BLaER1 treated with 17β-estradiol and CSF1 and Interleukin-3, amounts not matched to agents 10 nM and 100 nM (cell line): Measurements from ENCODE around the gene LEFTY2.
A peak's percentile ranks its signal among the peaks of the same experiment; 100 is the strongest.
"Not testable (repeated sequence)": the region's sequence is repeated elsewhere in the genome, so short reads cannot be mapped to it uniquely, and the experiment has no call there.

Experiments
- H3K27ac ChIP-seq, 11 experiments: shearing (Covaris generic); formaldehyde crosslinking; 2 replicates each; pipeline ENCODE4 v1.8.1; 2022
- H3K27me3 ChIP-seq, 11 experiments: shearing (Covaris generic); formaldehyde crosslinking; 2 replicates each; pipeline ENCODE4 v1.8.1; 2022
- H3K36me3 ChIP-seq, 11 experiments: shearing (Covaris generic); formaldehyde crosslinking; 2 replicates each; pipeline ENCODE4 v1.8.1; 2022
- H3K4me1 ChIP-seq, 10 experiments: shearing (Covaris generic); formaldehyde crosslinking; 2 replicates each; pipeline ENCODE4 v1.8.1; 2022
- H3K4me2 ChIP-seq, 11 experiments: shearing (Covaris generic); formaldehyde crosslinking; 2 replicates each; pipeline ENCODE4 v1.8.1; 2022
- H3K4me3 ChIP-seq, 10 experiments: shearing (Covaris generic); formaldehyde crosslinking; 2 replicates each; pipeline ENCODE4 v1.8.1; 2022
- H3K9ac ChIP-seq, 11 experiments: shearing (Covaris generic); formaldehyde crosslinking; 2 replicates each; pipeline ENCODE4 v1.8.1; 2022
- H3K9me3 ChIP-seq, 11 experiments: shearing (Covaris generic); formaldehyde crosslinking; replicated peaks in 1 of 11; 2 replicates each; pipeline ENCODE4 v1.8.1; 2022
- H4K20me1 ChIP-seq, 11 experiments: shearing (Covaris generic); formaldehyde crosslinking; 2 replicates each; pipeline ENCODE4 v1.8.1; 2022
- Cebpa-rat ChIP-seq, 11 experiments: shearing (Covaris generic); IDR thresholded peaks; 2 replicates each; pipeline ENCODE4 v1.8.1; 2022

Gene LEFTY2

GRCh38 chr1:225937048-225937968 is 3.7 kb downstream of the LEFTY2 start:
- Histone ChIP-seq H3K4me1 (peaks cover 6 to 34% (median 18%) of the 10 kb centered on the region in 10 experiments; a peak in 15 of 20 replicates), H3K27ac (no peak overlapping the region), H3K36me3 (no peaks in the 10 kb centered on the region), H3K27me3 (no peaks in the 10 kb centered on the region), H3K9ac (peak overlapping the region in 3 of 11 experiments; percentile 11 to 19 (median 15); a peak in 2 of 22 replicates), H3K9me3 (no peaks in the 10 kb centered on the region), H3K4me3 (no peak overlapping the region), H4K20me1 (no peaks in the 10 kb centered on the region), H3K4me2 (peak overlapping the region in 8 of 11 experiments; percentile 1 to 56 (median 38); a peak in 12 of 22 replicates)
- TF ChIP-seq Cebpa-rat (IDR thresholded peaks at IDR 0.05), result no peak

DNA sequence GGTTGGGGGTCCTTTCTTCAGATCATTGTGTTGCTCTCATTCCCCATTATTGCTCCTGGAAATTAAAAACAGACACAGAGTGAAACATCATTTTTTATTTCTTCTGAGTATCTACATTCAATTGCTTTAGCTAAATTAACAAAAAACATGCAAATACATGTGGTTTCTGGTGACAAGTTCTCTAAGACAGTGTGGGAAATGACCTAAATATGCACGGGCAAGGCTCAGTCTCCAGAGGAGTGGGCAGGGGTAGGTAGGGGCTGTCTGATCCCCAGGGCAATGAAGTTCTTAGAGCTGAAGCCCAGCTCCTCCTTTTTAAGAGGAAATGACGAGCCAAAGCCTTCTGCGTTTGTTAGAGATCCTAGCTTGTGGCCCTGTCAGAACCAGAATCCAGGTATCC is 4.5 kb downstream of the LEFTY2 start:
- Histone ChIP-seq H3K4me1 (peaks cover 6 to 26% (median 16%) of the 10 kb centered on the region in 10 experiments; a peak in 15 of 20 replicates), H3K36me3 (no peaks in the 10 kb centered on the region), H3K4me2 (peak overlapping the region in 8 of 11 experiments; percentile 1 to 56 (median 38); a peak in 13 of 22 replicates), H3K9ac (peak overlapping the region in 4 of 11 experiments; percentile 11 to 41 (median 17); a peak in 2 of 22 replicates), H4K20me1 (no peaks in the 10 kb centered on the region), H3K4me3 (no peak overlapping the region), H3K9me3 (no peaks in the 10 kb centered on the region), H3K27ac (no peak overlapping the region), H3K27me3 (no peaks in the 10 kb centered on the region)
- no peak for TF ChIP-seq Cebpa-rat (IDR thresholded peaks at IDR 0.05)

GRCh38 chr1:225936086-225936485 is 4.9 kb downstream of the LEFTY2 start:
- H3K36me3 ChIP-seq, H3K4me3 ChIP-seq, H3K9ac ChIP-seq, H3K9me3 ChIP-seq, H3K27me3 ChIP-seq, H4K20me1 ChIP-seq, H3K27ac ChIP-seq: not testable (repeated sequence)
- Histone ChIP-seq H3K4me2 (peak overlapping the region in 7 of 11 experiments; percentile 22 to 56 (median 44); a peak in 9 of 22 replicates), H3K4me1 (peaks cover 6 to 23% (median 14%) of the 10 kb centered on the region in 10 experiments; a peak in 15 of 20 replicates)

- no peak overlapping the region for H3K4me3 ChIP-seq
- no peaks in the 10 kb centered on the region for H3K36me3 ChIP-seq
- H3K9ac ChIP-seq, result no peak overlapping the region
- no peak for TF ChIP-seq Cebpa-rat (IDR thresholded peaks at IDR 0.05)
- H3K9me3 ChIP-seq, result no peaks in the 10 kb centered on the region
- no peaks in the 10 kb centered on the region for H4K20me1 ChIP-seq
- peaks cover 6 to 16% (median 12%) of the 10 kb centered on the region in 10 experiments; a peak in 15 of 20 replicates for H3K4me1 ChIP-seq
- H3K4me2 ChIP-seq, result no peak overlapping the region
- no peak overlapping the region for H3K27ac ChIP-seq
- H3K27me3 ChIP-seq, result no peaks in the 10 kb centered on the region
These were observed 6.3 kb downstream of the LEFTY2 start for GRCh38 chr1:225934711-225935110.

GRCh38 chr1:225933072-225933471 is 7.9 kb downstream of the LEFTY2 start:
- Histone ChIP-seq H4K20me1 (no peaks in the 10 kb centered on the region), H3K4me1 (peaks cover 9 to 18% (median 14%) of the 10 kb centered on the region in 10 experiments; a peak in 17 of 20 replicates), H3K27ac (no peak overlapping the region), H3K4me3 (no peak overlapping the region), H3K4me2 (no peak overlapping the region), H3K36me3 (no peaks in the 10 kb centered on the region), H3K9me3 (no peaks in the 10 kb centered on the region), H3K27me3 (no peaks in the 10 kb centered on the region), H3K9ac (no peak overlapping the region)
- no peak for TF ChIP-seq Cebpa-rat (IDR thresholded peaks at IDR 0.05)

GRCh38 chr1:225931270-225932136 is 9.5 kb downstream of the LEFTY2 start:
- H3K4me1 ChIP-seq, result peaks cover 5 to 12% (median 7%) of the 10 kb centered on the region in 10 experiments; a peak in 18 of 20 replicates
- H3K9ac ChIP-seq, result no peak overlapping the region
- no peak overlapping the region for H3K27ac ChIP-seq
- no peak overlapping the region for H3K4me2 ChIP-seq
- TF ChIP-seq Cebpa-rat (IDR thresholded peaks at IDR 0.05), result no peak
- H3K36me3 ChIP-seq, result no peaks in the 10 kb centered on the region
- H4K20me1 ChIP-seq, result no peaks in the 10 kb centered on the region
- no peaks in the 10 kb centered on the region for H3K27me3 ChIP-seq
- H3K4me3 ChIP-seq, result no peak overlapping the region
- no peaks in the 10 kb centered on the region for H3K9me3 ChIP-seq

DNA sequence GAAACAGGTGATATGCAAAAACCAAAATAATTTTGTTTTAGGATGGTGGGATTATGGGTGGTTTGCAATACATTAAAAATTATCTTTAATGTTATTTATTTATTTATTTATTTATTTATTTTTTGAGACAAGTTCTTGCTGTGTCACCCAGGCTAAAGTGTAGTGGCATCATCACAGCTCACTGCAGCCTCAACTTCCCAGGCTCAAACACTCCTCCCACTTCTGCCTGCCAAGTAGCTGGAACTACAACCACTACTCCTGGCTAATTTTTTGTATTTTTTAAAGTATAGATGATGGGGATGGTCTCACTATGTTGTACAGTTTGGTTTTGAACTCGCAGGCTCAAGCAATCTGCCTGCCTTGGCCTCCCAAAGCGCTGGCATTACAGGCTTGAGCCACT is 10.5 kb downstream of the LEFTY2 start:
- TF ChIP-seq Cebpa-rat (IDR thresholded peaks at IDR 0.05), result no peak
- H3K4me1 ChIP-seq, result peaks cover 0 to 7% (median 5%) of the 10 kb centered on the region in 10 experiments; a peak in 6 of 20 replicates
- H3K9me3 ChIP-seq, result no peaks in the 10 kb centered on the region
- H3K9ac ChIP-seq, result no peak overlapping the region
- H3K4me2 ChIP-seq, result no peak overlapping the region
- H3K27ac ChIP-seq, result no peak overlapping the region
- H3K4me3 ChIP-seq, result no peak overlapping the region
- no peaks in the 10 kb centered on the region for H3K27me3 ChIP-seq
- H3K36me3 ChIP-seq, result no peaks in the 10 kb centered on the region
- no peaks in the 10 kb centered on the region for H4K20me1 ChIP-seq

GRCh38 chr1:225929462-225929861 is 11.6 kb downstream of the LEFTY2 start:
- not testable (repeated sequence) for H3K9ac ChIP-seq, H4K20me1 ChIP-seq, H3K4me2 ChIP-seq, H3K4me3 ChIP-seq, H3K27me3 ChIP-seq, H3K27ac ChIP-seq, H3K9me3 ChIP-seq, H3K36me3 ChIP-seq
- H3K4me1 ChIP-seq, result peaks cover 6 to 15% (median 12%) of the 10 kb centered on the region in 10 experiments
